NCI-H2029 treated with DMSO at 0.1 percent for 48 hours (cell line): Measurements from ENCODE around the gene CDYL2.

Experiments
- DNase-seq: peaks from one replicate; lab custom pipeline; 2025; lab: John Stamatoyannopoulos, UW

Gene CDYL2

GRCh38 chr16:80704751-80705505 lies 99.5 kb downstream of the CDYL2 start:
- no peak for DNase-seq

DNA sequence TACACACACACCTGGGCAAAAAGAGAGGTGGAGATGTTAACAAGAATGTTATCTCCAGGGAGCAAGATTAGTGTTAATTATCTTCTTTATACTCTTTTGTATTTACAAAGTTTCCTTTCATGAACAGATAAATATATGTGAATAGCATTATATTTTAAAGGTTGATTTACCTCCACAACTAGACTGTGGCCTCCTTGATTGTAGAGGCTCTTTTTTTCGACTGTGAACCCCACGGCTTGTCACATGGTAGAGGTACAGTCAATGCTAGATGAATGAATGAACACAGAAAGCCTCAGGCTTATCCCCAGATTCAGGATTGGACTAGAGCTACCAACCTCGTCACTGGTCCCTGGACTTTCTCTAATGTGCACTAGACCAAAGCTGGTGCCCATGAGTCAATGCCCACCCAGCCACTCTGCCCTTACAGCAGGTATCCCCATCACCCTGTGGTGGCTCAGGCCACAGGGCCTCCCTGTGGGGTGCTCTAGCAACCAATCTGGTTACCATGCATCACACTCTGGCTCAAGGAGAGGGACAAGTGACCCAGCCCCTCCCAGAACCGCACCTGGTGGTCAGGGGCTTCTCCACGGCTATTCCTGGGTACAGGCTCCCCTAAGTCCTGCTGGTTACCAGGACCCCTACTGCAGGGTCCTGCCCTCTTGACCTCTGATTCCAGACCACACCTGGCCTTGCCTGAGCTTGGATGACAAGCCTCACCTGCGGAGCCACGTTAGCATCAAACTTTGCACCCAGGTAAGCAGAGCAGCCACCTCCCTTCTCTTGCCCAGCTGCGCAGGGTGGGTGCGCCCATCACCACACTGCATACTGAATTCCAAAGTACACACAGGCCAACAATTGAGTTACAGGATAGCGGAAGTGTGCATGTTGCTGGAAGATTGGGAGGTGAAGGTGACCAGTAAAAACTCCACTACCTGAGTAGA lies 101.0 kb downstream of the CDYL2 start:
- no peak for DNase-seq

- DNase-seq: no peak
Measured at GRCh38 chr16:80702696-80703095, 101.7 kb downstream of the CDYL2 start.

GRCh38 chr16:80700558-80700957 lies 103.8 kb downstream of the CDYL2 start:
- DNase-seq: no peak

DNA sequence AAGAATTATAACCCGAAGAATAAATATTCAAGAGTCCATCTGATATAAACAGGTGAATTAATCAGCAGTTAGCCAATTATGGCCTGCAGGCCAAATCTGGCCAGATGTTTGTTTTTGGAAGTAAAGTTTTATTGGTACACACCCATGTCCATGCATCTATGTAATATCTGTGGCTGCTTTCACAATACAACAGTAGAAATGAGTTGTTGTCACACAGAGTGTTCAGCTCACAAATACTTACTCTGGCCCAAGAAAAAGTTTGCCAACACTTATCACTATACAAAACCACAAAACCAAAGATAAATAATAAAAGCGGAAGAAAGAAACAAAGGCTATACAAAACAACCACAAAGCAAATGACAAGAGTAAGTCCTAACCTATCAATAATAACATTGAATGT lies 109.4 kb downstream of the CDYL2 start:
- DNase-seq: no peak

- no peak for DNase-seq
Measured at GRCh38 chr16:80693553-80693952, 110.8 kb downstream of the CDYL2 start.

DNA sequence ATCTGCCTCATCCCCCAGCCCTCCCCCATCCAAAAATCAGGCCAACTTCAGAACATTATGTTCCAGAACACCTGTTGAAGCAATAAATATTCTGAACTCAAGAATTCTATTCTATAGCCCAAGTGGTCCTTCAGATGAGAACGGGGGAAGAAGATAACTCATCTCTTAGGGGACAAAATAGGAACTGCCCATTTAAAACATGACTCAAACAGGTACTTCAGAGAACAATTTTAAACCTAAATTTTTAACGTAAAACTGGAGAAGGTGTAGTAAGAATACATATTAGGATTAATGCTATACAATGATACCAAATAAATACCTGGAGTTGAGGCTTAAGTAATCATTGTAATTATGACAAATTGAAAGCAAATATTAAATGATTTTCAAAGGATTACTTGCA lies 112.1 kb downstream of the CDYL2 start:
- DNase-seq: no peak

GRCh38 chr16:80691111-80691741 lies 113.2 kb downstream of the CDYL2 start:
- DNase-seq: no peak

- DNase-seq: no peak
Measured at GRCh38 chr16:80689487-80689886, 114.9 kb downstream of the CDYL2 start.

DNA sequence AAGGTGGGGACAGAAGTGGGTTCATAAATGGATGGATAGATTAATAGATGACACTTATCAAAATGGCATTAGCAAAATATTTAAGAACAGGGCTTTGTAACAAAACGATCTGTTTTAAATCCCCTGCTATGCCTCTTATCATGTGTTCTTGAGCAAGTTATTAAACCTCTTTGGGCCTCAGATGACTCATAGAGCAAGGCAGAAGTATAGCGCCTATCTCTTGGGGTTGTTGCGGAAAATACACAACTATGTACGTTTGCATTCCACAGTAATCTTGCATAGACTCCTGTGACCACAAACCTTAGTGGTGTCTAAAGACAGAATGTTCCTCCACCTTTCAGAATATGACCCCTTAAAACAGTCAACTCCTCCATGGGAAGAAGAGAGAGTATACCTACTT lies 116.8 kb downstream of the CDYL2 start:
- no peak for DNase-seq

DNA sequence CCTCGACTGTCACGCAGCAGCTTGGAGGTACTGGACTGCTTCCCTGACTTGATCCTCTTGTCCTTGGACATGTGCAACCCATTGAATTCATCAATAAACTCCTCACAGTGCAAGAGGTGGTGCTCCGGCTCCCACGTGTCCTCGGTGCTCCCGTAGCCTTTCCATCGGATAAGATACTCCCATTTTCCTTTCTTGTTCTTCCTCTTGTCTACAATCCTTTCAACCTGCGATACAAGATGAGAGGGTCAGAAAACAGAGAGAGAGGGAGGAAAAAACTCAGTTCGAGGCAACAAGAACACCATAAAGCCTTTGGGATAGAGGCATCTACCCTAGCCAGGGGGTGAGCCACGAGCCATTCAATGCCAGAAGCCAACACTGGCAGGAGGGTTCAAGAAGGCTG lies 119.5 kb downstream of the CDYL2 start:
- no peak for DNase-seq

DNA sequence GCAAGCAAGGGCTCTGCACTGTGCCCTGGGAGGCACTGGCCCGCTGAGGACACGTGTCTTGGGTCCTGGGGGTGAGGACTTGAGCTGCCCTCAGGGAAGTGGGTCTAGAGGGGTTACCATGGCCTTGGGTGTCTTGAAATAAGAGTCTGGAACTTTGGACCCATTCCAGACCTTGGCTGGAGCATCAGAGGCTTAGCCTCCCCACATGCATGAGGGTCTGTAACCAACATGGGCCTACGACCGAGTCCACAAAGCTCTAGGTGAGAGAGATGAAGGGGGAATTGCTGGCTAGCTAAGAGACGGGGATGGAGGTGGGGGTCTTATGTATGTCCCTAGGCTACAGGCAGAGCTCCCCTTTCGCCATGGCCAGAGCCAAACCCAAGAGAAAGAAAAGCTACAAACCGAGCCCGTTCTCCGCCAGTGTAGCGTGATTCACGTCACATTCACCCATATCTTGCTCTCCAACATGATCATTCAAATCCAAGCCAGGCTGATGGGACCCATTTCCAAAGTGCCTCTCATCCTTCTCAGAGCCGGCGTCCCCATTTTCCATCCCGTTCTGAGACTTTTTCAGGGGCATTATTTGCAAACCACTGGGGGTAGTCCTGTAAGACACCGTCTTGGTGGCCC lies 120.1 kb downstream of the CDYL2 start:
- DNase-seq: no peak

- no peak for DNase-seq
Measured at GRCh38 chr16:80683646-80684045, 120.8 kb downstream of the CDYL2 start.

DNA sequence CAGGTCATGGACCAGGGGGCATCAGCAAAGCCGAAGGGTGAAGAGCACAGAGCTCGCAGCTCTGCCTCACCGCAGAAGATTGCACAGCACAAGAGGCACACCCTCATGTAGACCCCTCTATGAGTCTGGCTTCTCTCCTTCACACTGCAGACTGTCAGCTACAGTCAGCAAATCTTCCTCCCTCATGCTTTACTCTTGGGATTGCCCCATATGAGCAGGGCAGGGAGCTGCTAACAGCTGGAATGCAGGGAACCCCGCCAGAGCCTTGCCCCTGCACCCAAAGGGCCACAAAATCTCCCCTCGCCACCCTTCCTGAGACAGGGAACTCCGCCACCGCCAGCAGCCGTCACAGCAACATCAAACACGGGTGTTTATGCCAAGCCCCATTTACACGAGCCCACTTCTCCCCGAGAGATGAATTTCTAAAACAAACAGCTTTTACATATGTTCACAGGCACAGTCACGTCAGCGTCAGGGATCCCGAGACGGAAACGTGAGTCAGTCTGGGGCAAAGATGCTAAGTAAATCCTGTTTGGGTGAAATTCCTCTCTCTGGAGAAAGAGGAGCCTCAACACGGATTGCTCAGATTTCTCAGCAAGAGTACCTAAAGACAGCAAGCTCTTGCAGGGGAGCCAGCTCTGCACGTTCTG lies 121.9 kb downstream of the CDYL2 start:
- no peak for DNase-seq

DNA sequence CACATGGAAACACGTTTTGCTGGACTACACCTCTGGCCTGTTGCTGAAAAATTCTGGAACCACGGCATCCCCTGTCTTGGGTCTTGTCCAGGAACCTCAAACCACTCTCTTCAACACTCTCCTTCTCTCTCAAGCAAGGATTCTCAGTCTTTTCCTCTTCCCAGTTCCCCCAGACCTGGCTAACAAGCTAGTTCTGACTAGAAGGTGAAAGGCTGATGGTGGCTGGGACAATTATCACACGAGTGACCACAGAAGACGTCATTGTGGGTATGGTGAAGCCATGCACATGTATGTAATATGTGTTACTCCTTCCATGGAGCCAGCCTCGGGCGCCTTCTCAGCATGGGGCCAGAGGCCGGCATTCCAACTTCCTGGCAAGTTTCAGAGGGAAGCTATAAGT lies 123.0 kb downstream of the CDYL2 start:
- no peak for DNase-seq

DNA sequence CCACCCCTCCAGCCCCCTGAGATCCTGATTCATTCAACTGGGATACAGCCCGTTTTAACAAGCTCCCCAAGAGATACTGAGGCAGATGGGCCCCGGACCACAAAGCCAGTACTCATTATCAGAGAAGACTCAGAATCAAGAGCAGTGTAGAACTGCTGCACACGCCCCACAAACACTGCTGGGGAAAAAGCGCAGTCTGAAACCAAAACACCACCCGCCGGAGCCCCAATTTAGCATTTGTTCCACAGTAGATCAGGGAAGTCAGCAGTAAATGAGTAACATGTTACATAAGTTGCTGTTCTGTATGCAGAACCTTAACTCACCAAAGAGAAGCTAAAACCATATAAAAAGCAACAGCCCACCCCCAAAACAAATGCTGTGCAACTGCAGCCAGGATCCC lies 123.6 kb downstream of the CDYL2 start:
- DNase-seq: no peak

DNA sequence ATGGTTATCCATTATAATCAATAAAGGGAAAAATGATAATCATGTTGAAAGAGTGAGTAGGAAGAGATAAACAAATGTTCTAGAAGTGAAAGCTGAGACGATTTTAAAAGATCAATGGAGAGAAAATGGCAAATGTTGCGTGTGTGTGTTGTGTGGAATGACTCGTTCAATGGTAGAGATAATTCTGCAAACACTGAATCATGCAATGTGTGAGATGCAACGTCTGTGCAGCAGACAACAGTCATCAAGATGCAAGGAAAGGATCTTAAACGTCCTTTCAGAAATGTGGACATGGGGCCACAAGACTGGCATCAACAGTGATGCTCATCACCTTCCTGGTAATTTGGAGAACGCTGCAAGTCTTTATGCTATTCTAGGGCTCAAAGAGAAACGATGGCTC lies 124.4 kb downstream of the CDYL2 start:
- DNase-seq: no peak

GRCh38 chr16:80674884-80675283 lies 129.5 kb downstream of the CDYL2 start:
- no peak for DNase-seq

GRCh38 chr16:80672379-80672778 lies 132.0 kb downstream of the CDYL2 start:
- no peak for DNase-seq

DNA sequence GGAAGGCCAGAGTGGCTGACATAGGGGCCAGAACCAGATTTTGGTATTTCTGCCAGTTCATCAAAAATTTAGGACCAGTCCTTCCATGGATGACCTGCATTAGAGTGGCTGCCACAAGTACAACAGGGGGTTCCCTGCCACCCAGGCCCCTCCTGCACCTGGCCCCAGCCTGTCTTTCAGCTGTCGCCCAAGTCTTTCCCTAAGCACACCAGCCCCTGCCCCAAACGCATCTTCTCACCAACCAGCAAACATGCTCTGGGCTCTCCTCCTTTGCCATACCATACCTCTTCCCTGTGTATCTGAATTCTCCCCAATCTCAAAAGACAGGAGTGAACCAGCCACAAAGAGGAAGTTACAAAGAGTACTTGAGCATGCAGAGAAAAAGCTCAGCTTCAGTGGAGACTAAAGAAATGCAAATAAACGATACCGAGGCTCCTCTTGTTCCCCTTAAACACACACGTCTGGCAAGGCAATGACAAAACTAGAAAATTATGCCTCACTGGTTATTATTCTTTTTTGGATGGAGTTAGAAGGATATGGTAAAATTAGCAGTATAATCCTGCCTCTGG lies 133.0 kb downstream of the CDYL2 start:
- no peak for DNase-seq

DNA sequence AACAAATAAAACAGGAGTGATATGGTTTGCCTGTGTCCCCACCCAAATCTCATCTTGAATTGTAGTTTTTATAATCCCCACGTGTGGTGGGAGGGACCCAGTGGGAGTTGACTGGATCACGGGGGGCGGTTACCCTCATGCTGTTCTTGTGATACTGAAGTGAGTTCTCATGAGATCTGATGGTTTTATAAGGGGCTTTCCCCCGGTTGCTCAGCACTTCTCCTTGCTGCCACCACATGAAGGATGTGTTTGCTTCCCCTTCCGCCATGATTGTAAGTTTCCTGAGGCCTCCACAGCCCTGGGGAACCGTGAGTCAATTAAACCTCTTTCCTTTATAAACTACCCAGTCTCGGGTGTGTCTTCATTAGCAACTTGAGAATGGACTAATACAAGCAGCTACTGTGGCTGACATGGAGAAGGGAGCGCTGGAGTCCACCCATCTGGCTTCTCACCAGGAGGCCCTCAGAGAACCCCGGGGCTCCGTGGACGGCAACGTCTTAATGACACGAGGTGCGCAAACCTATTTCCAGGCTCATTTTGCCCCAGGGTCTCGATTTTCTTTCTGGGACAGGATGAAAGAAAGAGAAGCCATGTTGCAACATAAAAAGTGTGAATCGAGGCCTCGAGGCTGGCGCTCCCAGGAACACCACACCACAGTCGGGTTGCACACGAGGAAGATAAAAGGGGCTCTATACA lies 134.1 kb downstream of the CDYL2 start:
- DNase-seq: no peak
